A673 (cell line): ENCODE results near the gene RRAGD.

Source experiments
- CTCF ChIP-seq: fragments of 300-800, 200-600 bp; sonication (generic); conservative IDR thresholded peaks from 2 replicates; pipeline ENCODE4 v1.5.1; 2017; ENCODE audit warnings: low read depth, mild to moderate bottlenecking, antibody characterized with exemption, low read length, moderate library complexity, mixed read lengths
- EZH2 ChIP-seq: fragments of 200-600 bp; sonication (generic); IDR thresholded peaks from 2 replicates; pipeline ENCODE4 v1.6.1; 2017; ENCODE audit warnings: borderline replicate concordance, low read depth, mild to moderate bottlenecking, mixed read lengths, antibody characterized with exemption, low read length; ENCODE audit not compliant: poor library complexity, severe bottlenecking

GRCh38 chr6:89381031-89381430 is 31.0 kb downstream of the RRAGD start:
- TF ChIP-seq CTCF (no peak), EZH2 (no peak)
